Fibroblast of pulmonary artery (primary cell): Measurements from ENCODE around the gene OSBPL5.

Experiments used
- DNase-seq: peaks from one replicate; pipeline ENCODE4 v3.0.0-alpha.2; 2010; ENCODE audit warnings: low read depth
- H3K4me3 ChIP-seq: replicated peaks from 2 replicates; pipeline ENCODE4 v1.5.1; 2011; ENCODE audit warnings: low read depth, mild to moderate bottlenecking, control low read depth, low read length, moderate library complexity
- TF ChIP-seq, protein P1 (sequence below): IDR thresholded peaks from 2 replicates; pipeline ENCODE4 v1.5.1; 2011; ENCODE audit warnings: mild to moderate bottlenecking, control low read depth, low read length, inconsistent platforms; ENCODE audit errors: missing control alignments

The OSBPL5 gene

DNA sequence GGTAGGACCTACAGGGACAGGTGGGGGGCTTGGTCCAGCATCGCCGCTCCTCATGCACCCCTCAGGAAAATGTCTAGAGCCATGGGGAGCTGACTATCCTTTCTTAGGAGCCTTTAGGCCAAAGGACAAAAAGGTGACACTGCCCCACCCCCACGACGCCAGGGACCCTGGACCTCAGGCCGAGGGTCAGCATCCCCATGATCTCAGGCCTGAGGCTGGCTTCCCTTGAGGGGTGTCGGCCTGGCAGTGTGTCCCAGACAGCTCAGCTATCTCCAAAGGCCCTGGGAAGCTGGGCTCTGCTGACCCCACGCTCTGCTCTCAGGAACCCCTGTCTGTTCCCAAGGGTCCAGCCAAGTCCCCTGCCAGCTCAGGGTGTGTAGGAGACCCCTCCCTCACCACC, 37.2 kb upstream of the OSBPL5 start:
- H3K4me3 ChIP-seq = no peak overlapping the region
- TF ChIP-seq, protein P1, sequence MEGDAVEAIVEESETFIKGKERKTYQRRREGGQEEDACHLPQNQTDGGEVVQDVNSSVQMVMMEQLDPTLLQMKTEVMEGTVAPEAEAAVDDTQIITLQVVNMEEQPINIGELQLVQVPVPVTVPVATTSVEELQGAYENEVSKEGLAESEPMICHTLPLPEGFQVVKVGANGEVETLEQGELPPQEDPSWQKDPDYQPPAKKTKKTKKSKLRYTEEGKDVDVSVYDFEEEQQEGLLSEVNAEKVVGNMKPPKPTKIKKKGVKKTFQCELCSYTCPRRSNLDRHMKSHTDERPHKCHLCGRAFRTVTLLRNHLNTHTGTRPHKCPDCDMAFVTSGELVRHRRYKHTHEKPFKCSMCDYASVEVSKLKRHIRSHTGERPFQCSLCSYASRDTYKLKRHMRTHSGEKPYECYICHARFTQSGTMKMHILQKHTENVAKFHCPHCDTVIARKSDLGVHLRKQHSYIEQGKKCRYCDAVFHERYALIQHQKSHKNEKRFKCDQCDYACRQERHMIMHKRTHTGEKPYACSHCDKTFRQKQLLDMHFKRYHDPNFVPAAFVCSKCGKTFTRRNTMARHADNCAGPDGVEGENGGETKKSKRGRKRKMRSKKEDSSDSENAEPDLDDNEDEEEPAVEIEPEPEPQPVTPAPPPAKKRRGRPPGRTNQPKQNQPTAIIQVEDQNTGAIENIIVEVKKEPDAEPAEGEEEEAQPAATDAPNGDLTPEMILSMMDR = no peak
- no peak for DNase-seq

DNA sequence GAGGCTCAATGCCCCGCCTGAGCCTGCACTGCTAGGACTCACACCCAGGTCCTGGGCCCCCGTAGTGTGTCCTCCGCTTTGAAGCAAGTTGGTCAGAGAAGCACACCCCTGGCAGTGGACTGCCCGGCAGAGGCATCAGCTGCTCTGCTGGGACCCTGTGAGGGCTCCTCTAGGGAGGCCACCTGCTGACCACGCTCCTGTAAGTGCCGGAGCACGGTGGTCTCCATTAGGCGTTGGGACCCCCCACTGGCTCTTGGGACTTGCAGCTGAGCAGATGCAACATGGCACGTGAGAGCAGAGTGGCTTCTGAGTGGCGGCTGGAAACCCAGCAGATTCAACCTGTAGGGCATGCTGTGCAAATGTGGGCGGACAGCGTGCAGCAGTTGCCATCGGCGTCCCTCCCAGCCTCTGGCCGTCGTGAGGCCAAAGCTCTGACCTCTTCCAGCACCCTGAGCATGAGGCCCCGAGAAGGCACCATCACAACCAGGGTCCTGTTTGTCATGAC, 36.6 kb upstream of the OSBPL5 start:
- no peak for DNase-seq
- TF ChIP-seq, protein P1 = no peak
- H3K4me3 ChIP-seq = no peak overlapping the region

DNA sequence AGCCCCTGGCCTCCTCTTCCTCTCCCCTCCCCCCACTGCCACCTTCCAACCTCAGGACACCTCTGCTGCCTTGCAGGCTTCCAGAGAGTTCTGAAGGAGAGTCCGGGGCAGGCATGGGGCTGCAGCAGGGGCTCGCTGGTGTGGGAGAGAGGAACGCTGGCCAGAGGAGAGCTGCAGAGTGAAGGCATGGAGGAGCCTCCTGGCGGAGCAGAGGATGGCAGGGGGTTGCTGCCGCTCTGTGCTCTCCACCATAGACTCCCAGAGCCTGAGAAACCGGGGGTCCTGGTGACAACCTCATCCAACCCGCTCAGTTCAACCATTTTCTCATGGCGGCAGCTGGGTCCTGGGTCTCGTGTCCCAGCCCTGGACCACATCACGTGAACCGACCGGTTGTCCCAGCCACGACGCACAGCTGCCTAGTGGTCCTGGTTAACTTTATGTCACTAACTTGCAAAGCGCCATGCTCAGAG, 36.0 kb upstream of the OSBPL5 start:
- TF ChIP-seq, protein P1 = no peak
- no peak for DNase-seq
- no peak overlapping the region for H3K4me3 ChIP-seq

DNA sequence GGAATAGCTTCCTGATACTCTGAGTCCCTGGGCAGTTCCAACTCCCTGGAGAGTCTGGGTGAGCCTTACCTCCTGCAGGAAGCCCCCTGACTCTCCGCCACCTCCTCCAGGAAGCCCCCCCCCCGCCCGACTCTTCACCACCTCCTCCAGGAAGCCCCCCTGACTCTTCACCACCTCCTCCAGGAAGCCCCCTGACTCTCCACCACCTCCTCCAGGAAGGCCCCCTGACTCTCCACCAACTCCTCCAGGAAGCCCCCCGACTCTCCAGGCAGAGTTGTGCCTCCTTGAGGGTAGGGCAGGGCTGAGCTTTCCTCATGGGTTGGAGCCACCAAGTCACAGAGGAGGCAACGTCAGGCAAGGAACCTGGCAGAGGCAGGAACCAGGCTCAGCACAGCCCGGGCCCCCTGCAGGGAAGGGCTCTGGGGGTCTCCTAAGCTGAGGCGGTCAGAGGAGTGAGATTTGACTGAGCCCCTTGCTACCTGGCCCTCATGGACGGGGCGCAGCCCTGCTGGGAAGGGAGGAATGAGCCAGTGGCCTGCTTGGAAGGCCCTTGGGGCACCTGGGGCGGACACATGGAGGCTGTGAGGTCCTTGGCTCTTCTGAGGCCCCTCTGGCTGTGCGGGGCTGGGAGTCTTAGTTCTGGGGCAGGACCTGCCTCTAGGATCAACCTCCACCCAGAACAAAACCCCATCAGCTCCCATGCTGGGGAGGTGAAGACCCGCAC, 35.4 kb upstream of the OSBPL5 start:
- DNase-seq = no peak
- H3K4me3 ChIP-seq = no peak overlapping the region

DNA sequence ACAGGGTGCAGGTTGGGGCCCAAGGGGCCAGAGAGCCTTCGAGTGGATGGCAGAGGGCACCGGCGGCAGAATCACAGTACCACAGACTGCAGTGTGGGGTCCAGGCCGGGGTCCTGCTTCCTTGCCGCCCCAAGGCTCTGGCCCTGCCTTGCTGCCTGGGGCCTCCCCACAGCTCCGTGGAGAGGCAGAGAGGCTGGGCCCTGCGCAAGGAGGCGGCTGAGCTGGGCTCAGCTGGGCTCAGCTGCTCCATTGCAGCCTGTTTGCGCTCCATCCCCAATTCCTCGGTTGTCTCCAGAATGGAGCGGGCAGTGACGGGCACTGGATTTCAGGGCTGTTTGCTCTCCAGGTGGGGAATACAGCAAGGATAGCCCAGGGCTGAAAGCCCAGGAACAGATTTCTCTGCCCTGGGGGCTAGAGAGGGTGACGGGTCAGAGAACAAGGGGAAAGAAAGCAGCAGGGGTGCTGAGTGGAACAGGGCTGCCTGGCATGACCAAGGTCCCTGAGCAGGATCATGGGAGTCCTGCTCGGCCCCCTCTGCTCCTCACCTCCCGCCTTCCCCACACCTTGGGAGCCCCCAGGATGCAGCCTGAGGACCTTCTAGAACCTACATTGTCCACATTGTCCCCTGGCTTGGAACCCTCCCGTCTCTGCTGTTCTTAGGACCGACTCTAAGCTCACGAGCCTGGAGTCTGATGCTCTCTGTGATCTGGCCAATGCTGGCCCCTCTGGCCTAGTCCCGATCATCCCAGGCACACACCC, 34.6 kb upstream of the OSBPL5 start:
- no peak for DNase-seq
- TF ChIP-seq, protein P1 = no peak
- no peak overlapping the region for H3K4me3 ChIP-seq

More for the DNA sequence above, 35.4 kb upstream of the OSBPL5 start:
- TF ChIP-seq, protein P1 = no peak

DNA sequence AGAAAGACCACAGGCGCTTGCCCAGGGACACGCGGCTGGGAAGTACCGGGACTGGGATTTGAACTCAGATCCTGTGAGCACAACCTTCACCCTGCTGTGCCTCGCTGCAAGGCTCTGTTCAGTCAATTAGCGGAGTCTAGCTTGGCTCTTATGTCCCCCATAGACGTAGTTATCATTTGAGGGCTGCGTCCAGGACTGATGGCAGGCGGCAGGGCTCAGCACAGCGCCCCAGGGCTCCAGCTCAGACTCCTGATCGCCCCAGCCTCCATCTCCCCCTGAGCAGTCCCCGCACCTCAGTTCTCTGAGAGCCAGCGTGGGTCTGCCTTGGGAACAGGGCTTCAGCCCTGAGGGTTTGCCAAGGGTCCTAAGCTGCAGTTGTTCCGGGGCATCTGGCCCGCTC, 33.7 kb upstream of the OSBPL5 start:
- TF ChIP-seq, protein P1 = no peak
- no peak overlapping the region for H3K4me3 ChIP-seq
- DNase-seq = no peak
